TTC549 (cell line): Measurements from ENCODE around the gene SNCAIP.
"Not testable (repeated sequence)": the region's sequence is repeated elsewhere in the genome, so short reads cannot be mapped to it uniquely, and the experiment has no call there.

Experiments used
- FAIRE-seq: peaks from 2 replicates; lab custom pipeline; 2012; peaks lifted over from hg19 to GRCh38; lab: Jason Lieb, UNC

The SNCAIP gene

DNA sequence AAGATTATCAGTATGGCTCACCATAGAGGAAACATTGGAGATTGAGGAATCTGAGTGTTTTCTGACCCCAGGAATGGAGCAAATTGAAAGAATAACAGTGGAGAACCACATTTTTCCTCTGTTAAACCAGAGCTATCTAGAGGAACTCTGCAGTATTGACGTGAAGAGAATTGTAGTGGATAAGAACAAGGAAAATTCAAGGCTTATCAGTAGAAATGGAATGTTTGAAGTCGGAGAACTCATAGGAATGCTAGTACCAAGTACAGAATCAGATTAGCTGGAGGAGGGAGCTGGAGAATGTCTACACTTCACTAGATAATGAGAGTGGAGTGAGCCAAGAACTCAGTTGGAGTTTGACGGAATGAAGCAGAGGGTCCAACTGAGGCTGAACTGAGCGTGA is 50.3 kb downstream of the SNCAIP start:
- no peak for FAIRE-seq

DNA sequence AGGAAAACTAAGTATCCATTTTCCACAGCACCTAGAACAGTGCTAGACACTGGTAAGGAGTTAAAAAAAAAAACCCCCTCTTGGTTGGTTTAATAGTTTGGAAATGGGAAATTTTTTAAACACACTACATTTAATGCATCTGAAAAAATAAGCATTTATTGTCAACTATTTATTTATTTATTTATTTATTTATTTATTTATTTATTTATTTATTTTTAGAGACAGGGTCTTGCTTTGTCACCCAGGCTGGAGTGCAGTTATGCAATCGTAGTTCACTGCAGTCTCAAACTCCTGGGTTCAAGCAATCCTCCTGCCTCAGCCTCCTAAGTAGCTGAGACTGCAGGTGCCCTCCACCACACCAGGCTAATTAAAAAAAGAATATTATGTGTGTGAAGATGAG is 51.6 kb downstream of the SNCAIP start:
- no peak for FAIRE-seq

DNA sequence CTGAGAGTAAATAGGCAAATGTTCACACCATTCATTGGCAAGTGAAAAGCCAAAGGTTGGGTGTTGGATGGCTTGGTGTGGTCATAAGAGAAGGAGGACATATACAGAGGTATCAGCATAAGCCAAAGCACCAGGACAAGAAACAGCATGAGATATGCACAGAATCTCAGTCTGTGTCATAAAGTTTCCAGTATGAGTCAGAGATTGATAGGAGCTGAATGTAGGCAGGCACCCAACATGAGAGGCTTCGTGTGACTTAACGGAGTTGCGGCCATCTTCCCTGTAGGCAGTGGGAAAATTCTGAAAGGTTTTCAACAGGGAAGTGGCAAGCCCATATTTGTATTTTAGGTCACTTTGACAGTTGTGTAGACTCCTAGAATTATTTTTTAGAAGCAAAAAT is 54.5 kb downstream of the SNCAIP start:
- no peak for FAIRE-seq

DNA sequence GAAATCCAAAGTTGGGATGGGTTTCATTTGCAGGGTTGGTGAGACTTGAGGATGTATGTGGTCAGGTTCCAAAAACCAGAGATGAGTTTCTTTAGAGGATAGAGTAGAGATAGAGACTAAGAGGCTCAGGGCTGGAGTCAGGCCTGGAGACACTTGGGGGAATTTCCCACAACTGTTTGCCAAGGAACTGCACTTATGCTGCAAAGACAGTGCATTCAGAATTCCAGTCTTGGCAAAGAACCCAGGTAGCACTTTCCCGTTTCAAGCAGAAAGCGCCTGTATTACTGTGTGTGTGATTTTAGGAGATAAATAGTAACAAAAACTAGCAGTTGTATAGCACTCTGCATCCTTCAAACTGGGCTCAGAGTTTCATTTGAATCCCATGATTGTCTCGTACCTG is 55.4 kb downstream of the SNCAIP start:
- no peak for FAIRE-seq

DNA sequence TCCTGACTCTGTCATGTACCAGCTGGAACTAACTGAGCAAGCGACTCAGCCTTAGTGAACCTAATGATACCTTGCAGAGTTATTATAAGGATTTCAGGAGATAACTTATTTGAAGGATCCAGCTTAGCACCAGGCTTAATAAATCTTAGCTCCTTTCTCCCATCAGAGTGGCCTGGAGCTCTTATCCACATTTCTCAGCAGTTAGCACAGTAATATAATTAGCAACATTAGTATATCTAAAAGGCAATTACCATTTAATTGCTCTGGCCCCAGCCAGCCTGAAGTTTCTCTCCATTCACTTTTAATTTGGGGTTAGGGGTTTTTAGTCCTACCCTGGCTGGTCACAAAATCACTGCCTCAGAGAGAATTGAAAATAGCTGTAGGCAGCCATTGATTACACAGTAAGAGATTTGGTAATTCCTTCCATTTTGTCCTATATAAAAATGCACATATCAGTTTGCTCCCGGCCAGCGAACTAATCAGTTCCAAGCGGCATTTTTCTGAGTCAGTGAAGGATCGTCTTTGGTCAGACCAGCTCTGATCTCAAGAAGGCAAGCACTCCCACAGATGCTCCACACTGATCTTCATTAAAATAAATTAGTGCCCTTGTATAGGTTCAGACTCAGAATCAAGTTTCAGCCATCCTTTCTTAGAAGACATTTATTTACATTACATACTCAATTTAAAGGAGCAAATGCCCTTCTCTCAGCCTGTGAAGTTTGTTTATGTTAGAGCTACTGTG is 56.6 kb downstream of the SNCAIP start:
- no peak for FAIRE-seq

DNA sequence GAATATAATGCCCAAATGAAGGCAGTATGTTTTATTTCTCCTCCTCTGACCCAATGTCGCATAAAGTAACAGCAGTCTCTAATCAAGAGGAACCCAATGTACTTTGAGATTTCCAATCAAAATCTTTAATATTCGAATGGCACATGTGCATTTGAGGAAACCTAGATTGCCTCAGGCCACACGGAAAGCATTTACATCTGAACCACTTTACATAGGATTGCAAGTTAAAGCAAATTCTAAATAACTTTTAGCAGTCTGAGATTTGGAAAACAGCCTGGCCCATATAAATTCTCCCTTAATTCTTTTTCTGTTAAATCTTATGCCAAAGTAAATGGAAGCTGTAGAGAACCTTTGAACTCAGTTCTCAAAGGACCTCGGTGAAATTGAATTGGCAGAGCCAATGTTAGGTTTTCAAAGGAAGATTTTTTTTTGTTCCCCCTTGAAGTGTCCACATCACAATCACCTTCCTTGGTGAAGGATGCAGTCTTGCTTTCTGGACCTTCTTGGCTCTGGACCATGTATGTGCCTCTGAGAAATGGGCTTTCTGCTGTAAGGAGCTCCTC is 57.3 kb downstream of the SNCAIP start:
- no peak for FAIRE-seq

DNA sequence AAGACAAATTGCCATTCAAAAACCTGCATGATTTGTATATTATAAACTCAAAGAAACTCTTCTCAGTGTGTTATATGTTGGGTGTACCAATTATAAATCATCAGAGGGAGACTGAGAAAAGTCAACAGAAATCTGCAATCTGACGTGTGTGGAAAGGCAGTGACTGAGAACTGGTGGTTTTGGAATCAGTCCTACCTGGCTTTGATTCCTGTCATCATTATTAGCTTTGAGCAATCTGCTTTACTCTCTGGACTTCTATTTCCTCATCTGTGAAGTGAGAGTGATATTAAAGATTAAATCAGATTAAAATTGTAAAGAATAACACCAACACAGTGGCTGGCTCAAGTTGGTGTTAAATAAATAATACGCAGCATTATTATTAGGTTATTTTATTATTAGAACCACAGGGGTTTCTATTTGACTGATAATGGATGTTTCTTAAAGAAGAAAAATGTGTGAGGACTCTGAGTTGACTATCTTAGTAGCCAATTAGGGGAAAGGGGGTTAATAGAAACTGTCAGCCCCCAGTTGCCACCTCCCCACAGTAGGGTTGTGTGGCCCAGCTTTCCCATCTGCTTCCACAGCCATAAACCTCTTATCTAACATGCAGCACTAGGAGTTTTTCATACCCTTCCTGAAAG is 59.6 kb downstream of the SNCAIP start:
- no peak for FAIRE-seq

DNA sequence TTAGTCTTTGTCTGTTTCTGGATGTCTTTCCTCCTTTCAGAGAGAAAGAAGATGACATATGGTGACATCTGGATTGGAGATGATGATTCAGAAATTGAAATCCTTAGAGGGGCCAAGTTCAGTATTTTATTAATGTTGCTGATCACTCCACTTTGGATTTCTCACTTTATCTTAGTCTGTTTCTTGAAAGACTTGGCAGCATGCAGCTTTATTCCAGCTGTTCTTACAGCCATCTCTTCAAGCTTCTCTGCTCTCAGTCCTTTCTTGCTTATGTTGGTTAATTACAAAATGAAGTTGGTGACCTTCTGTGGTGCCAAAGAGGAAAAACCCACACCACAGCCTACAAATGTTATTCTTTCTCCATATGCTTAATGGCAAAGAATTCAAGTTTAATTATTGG is 62.1 kb downstream of the SNCAIP start:
- no peak for FAIRE-seq

DNA sequence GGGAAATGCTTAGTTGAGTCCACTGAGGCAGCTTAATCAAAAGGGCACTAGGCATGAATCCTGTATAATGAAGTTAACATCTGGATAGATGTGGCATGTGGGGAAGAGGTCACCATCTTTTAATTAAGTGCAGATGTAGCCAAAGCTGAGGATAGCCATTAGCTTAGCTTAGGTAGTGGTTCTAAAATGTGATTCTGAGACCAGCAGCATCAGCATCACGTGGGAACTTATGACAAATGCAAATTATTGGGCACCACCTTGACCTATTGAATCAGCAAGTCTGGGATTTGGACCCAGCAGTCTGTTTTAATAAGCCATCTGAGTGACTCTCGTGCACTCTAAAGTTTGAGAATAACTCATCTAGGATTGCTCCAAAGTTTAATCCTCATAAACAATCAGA is 63.8 kb downstream of the SNCAIP start:
- FAIRE-seq, result no peak

DNA sequence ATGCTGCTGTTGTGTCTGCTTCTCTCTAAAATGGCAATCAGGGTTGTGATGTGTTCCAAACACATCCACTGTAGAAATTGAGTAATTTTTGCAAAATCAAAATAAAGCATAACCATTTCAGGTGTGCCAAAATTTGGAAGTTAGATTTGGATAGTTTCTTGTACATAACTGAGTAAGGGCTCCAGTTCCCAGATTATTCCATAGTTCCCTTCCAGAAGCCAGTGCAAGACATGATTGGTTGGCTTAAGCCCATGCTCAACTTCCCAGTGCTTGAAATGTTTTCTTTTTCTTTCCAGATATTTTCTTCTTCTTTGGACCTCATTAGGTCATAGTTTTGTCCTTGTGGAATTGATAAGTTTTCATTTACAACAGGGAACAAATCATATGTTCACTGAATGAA is 64.2 kb downstream of the SNCAIP start:
- FAIRE-seq, result no peak

DNA sequence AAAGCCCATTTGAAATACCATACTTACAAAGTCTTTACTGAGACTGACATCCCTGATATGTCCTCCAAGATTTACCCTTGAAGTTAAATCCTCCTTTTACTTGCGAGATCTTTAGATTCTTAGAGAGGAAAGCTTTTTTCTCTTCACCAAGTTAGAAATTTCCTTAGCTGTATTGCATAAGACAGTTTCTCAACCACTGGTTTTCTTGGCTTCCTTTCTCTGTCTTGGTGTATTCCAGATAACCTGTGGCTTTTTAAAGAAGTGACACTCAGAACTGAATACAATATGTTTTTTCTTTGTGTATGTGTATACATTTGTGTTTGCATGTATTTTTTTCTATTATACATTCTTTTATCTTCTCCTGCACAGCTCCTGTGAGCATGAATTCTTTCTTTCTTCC is 65.0 kb downstream of the SNCAIP start:
- FAIRE-seq, result no peak

DNA sequence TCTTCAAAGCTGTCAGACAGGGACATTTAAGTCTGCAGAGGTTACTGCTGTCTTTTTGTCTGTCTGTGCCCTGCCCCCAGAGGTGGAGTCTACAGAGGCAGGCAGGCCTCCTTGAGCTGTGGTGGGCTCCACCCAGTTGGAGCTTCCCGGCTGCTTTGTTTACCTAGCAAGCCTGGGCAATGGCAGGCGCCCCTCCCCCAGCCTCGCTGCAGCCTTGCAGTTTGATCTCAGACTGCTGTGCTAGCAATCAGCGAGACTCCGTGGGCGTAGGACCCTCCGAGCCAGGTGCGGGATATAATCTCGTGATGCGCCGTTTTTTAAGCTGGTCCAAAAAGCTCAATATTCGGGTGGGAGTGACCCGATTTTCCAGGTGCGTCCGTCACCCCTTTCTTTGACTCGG is 70.9 kb downstream of the SNCAIP start:
- not testable (repeated sequence) for FAIRE-seq

DNA sequence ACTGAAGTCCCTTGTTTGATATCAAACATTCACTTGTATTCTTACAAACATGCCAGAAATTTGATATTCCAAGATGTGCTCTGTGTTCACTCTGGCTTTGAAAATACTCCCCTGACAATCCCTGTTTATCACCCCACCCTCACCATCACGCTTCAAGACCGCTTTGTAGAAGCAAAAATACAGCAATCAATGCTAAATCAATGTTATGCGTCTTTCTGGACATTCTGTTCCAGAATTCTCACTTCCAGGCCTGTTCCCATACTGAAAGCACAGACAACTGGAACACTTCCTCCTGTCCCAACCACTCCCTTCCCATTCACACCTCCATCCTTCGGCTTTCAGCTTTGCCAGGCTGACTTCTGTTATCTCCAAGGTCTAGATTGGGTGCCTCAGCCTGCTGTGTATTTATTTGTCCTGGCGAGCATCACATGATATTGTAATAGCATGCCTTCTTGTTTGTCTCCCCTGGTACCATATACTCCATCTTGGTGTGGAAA is 72.8 kb downstream of the SNCAIP start:
- no peak for FAIRE-seq

DNA sequence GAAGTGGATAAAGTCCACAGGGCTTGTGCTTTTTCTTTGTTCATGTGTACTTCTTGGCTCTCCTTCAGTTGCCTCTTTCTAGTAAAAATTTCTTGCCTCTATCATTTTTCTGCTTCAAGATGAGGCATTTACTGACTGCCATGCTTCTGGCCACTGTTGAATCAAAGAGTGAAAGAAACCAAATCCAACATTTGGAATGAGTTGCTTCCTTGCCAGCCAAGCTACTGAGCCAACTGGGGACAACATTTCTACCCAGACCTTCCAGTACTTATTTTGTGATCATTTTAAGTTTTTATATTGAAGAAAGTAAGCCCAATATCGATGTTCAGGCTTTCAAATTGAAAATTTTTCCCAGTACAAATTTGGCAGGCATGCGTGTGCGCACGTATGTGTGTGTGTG is 73.2 kb downstream of the SNCAIP start:
- FAIRE-seq, result no peak

DNA sequence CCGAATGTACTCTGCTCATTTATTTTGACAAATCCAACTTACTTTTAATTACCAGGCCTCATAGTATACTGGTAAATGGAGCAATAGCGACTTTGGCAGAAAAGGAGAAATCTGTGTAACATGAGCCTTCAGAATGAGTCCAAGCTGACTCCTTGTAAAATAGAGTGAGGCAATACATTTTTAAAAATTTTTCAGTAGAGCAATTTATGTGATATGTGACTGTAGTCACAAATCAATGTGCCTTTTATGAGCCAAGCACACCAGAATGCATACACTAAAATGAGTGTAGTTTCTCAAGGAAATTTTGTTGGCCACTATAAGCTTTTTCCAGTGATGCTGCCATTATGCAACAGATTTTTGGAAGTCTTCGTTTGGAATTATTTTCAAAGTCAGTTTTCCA is 73.8 kb downstream of the SNCAIP start:
- FAIRE-seq, result no peak

DNA sequence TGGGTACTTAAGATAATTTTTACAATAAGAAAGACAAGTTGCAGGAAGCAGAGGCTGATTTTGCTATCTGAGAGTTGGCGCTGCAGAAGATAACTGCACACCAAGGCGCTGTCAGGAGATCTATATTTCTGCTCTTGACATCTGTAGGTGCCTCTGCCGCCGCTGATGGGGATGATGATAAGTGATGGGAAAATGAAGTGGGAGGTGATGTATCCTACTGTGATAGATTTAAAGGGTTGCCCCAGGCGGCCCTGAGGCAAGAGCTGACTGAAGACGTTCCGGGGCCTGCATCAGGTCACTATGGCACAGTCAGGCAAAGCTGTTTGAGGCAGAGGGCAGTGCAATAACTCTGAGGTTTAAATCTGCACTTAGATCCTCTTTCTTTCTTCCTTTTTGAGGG is 78.1 kb downstream of the SNCAIP start:
- no peak for FAIRE-seq

DNA sequence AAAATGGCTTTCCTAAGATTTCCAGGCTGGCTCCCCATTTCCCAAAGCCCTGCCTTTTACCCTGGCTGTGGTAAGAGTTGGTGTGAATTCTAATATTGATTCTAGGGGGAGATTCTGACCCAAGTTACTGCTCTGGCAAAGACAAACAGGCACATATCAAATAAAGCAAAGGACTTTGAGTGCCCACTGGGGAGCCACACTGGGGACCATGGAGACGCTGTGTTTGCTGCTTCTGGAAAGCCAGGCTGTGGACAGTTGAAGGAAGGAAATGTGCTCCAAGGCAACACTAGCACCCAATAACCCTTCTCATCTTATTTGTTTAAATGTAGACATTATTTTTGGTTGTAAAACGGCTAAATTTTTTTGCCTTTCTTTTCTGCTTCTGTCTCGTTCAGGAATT is 78.7 kb downstream of the SNCAIP start:
- no peak for FAIRE-seq

DNA sequence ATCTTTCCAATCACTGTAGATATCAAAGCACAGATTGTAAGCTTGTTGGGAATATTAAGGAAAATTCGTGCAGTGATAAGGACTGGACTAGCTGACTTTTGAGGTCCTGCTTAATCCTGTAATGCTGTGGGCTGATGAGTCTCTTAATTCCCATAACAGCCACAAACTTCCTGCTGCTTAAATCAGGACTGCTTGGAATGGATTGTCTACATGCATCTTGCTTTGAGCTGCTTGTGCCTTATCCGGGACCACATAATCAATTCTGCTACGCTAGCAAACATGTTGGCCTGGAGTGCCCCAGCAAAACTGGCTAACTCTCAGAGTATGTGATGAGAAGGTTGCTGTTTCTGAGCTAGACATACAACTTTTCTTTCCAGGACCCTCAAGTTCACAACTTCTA is 79.6 kb downstream of the SNCAIP start:
- no peak for FAIRE-seq

DNA sequence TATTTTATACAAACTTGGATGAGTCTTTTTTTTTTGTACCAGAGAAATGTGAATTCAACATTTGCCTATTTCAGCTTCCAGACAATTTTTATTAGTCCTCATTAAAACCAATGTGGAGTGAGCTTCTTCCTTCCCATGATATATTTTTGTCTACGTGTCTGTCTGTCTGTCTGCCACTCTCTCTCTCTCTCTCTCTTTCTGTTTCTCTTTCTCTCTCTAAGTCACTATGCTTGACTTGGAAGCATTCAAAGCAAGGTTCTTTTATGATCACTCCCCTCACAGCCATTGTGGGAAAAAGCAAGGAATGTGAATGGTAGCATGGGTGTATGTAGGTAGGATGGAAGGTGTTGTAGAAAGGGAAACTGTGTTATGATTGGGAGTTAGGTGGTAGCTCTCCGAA is 80.2 kb downstream of the SNCAIP start:
- no peak for FAIRE-seq

DNA sequence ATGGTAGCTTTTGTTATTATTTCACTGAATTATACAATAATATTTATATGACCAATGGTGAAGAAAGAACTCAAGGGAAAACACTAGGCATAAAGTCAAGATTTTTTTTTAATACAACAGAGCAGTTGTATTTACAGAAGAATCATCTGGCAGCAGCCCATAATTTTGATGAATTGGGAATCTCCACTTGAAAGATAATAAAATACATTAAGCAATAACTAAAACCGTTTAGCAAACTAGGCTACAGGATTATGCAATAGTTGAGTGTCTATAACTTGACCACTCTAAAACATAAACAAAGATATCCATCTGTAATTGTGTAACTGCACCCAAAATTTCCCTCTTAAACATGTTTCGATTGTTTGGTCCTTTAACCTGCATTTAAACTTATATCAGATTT is 80.8 kb downstream of the SNCAIP start:
- FAIRE-seq, result no peak

DNA sequence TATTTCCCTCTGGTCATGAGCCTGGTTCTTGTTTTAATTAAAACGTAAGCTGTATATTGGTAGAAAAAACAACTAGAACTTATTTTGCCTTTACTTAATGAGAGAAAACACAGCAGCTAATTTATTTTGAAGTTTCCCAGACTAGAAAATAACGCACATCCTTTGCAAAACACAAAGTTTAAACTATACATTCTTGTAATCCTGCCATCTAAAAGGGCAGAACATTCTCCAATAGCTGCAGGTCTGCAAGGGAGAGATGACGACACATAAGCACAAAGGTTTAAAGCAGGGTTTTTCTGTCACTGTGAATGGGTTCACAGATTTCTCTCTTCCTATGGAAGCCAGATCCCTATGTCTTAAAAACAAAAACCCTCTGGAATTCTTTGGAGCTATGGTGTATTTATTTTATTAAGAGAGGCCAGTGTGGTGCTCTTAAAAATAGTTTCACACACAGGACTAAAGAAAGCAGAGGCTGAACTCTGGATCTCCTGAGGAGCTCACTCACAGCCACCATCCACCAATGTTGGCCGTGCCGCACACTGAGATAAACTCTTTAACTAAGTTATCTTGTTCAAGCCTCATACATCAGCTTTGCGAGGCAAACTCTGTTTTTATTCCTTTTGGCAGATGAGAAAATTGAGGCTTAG is 82.4 kb downstream of the SNCAIP start:
- no peak for FAIRE-seq

DNA sequence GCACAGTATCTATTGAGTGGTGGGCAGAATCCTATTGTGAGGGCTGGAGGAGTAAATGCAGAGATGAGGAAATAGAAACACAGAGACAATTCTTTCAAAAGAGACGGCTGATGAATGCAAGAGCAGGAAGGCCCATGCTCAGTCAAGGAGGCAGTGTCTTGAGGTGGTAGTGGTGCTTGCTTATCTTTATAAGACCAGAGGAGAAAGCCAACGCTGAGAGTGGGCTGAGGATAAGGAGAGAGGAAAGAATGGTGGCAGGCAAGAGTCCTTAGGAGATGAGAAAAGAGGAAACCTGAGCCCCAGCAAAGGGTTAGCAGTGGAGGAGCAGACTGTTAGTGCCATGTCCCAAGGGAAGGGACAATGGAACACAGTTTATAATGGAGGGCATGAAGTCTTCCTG is 86.0 kb downstream of the SNCAIP start:
- no peak for FAIRE-seq

DNA sequence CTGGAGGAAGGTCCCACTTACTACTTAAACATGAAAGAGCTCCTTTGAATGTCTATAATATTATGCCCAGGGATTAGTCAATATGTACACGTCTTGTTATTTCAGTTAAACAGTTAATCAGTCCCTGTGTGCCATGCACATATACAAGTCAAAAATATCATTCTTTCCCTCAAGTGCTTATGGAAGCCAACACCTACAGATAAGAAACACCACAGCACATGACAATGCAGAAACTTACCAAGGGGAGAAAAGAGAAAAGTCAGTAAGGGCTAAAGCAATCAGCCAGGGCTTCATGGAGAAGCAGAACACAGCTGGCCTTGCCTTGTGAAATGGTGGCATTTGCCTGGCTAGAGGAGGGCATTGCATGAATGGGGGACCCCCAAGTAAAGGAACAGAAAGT is 88.3 kb downstream of the SNCAIP start:
- no peak for FAIRE-seq
